ENCODE measurements around the gene POLR3B.

GRCh38 chr12:106345746-106346145 is 11.8 kb upstream of the POLR3B start:
- TF ChIP-seq POLR2A (IDR thresholded peaks at IDR 0.05) (no peak), CTCF (IDR thresholded peaks at IDR 0.05) (no peak), POLR2AphosphoS5 (IDR thresholded peaks at IDR 0.05) (no peak), EP300 (IDR thresholded peaks at IDR 0.05) (no peak)
